Neural cell (in vitro differentiated cells): Measurements from ENCODE around the gene PTPRN2.

Experiments
- EZH2 ChIP-seq: fragments of 200-600, 300-800 bp; shearing (Covaris generic), sonication (generic); IDR thresholded peaks from 2 replicates; pipeline ENCODE4 v1.6.1; 2014; ENCODE audit warnings: antibody characterized with exemption, low read length, borderline replicate concordance, mild to moderate bottlenecking; ENCODE audit not compliant: insufficient read depth, poor library complexity, severe bottlenecking
- MXI1 ChIP-seq: fragments of 450-650 bp; conservative IDR thresholded peaks from 2 replicates; pipeline ENCODE4 v1.6.1; 2014; ENCODE audit warnings: antibody characterized with exemption, mild to moderate bottlenecking; ENCODE audit not compliant: poor library complexity, severe bottlenecking
- POLR2AphosphoS5 ChIP-seq: IDR thresholded peaks from 2 replicates; pipeline ENCODE4 v1.6.1; 2012
- TAF1 ChIP-seq: IDR thresholded peaks from 2 replicates; pipeline ENCODE4 v1.6.1; 2012; ENCODE audit warnings: low read depth
- TF ChIP-seq, protein P1 (sequence below): fragments of 450-650 bp; IDR thresholded peaks from 2 replicates; pipeline ENCODE4 v1.5.1; 2014; ENCODE audit warnings: antibody characterized with exemption, mild to moderate bottlenecking, moderate library complexity; ENCODE audit not compliant: poor library complexity, severe bottlenecking
- TF ChIP-seq, protein P2 (sequence below): IDR thresholded peaks from 2 replicates; pipeline ENCODE4 v1.6.1; 2012; ENCODE audit warnings: borderline replicate concordance

DNA sequence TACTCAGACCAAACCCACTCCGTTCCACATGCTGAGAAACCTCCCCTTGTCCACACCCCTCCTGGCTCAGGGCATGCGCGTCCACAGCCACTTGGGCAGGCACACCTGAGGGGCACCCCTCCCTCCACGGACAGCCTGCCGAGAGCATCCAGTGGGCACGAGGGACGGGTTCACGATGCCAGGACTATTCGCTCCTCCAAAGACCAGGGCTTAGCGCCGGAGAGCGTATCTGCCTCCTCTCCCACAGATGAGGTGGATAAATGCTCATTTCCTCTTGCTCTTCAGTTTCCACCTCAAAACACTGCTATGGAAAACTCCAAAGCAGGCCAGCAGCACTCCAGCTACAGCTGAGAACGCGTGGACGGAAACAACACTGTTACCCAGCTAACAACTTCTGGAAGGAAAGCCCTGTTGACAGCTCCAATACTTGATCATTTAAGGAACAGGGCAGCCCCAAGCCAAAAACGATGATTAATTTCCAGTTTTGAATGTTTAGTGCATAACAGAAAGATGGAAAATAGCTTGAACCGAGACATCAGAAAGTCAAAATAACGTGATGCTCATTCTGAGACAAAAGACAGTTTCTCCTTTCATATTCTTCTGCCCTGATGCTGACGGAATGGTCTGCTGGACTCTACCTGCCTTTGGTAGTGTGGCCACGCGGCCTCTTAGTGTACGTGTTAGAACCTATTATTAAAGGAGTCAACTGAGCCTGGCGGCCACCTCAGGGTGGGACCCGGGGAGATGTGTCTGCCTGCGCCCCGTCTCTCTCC, 1046.1 kb downstream of the PTPRN2 start:
- TF ChIP-seq, protein P1, sequence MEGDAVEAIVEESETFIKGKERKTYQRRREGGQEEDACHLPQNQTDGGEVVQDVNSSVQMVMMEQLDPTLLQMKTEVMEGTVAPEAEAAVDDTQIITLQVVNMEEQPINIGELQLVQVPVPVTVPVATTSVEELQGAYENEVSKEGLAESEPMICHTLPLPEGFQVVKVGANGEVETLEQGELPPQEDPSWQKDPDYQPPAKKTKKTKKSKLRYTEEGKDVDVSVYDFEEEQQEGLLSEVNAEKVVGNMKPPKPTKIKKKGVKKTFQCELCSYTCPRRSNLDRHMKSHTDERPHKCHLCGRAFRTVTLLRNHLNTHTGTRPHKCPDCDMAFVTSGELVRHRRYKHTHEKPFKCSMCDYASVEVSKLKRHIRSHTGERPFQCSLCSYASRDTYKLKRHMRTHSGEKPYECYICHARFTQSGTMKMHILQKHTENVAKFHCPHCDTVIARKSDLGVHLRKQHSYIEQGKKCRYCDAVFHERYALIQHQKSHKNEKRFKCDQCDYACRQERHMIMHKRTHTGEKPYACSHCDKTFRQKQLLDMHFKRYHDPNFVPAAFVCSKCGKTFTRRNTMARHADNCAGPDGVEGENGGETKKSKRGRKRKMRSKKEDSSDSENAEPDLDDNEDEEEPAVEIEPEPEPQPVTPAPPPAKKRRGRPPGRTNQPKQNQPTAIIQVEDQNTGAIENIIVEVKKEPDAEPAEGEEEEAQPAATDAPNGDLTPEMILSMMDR: no peak
- TF ChIP-seq POLR2AphosphoS5 (no peak), TAF1 (no peak), EZH2 (no peak), MXI1 (no peak)
- TF ChIP-seq, protein P2, sequence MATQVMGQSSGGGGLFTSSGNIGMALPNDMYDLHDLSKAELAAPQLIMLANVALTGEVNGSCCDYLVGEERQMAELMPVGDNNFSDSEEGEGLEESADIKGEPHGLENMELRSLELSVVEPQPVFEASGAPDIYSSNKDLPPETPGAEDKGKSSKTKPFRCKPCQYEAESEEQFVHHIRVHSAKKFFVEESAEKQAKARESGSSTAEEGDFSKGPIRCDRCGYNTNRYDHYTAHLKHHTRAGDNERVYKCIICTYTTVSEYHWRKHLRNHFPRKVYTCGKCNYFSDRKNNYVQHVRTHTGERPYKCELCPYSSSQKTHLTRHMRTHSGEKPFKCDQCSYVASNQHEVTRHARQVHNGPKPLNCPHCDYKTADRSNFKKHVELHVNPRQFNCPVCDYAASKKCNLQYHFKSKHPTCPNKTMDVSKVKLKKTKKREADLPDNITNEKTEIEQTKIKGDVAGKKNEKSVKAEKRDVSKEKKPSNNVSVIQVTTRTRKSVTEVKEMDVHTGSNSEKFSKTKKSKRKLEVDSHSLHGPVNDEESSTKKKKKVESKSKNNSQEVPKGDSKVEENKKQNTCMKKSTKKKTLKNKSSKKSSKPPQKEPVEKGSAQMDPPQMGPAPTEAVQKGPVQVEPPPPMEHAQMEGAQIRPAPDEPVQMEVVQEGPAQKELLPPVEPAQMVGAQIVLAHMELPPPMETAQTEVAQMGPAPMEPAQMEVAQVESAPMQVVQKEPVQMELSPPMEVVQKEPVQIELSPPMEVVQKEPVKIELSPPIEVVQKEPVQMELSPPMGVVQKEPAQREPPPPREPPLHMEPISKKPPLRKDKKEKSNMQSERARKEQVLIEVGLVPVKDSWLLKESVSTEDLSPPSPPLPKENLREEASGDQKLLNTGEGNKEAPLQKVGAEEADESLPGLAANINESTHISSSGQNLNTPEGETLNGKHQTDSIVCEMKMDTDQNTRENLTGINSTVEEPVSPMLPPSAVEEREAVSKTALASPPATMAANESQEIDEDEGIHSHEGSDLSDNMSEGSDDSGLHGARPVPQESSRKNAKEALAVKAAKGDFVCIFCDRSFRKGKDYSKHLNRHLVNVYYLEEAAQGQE: no peak
